GM18498 (cell line): ENCODE results near the gene PACSIN3.

ENCODE experiments used
- ATAC-seq: cut with Tn5 transposase; IDR thresholded peaks from one replicate; pipeline ENCODE4 v1.9.1; 2021; ENCODE audit warnings: mild to moderate bottlenecking, moderate library complexity; ENCODE audit not compliant: unreplicated experiment

The PACSIN3 gene

DNA sequence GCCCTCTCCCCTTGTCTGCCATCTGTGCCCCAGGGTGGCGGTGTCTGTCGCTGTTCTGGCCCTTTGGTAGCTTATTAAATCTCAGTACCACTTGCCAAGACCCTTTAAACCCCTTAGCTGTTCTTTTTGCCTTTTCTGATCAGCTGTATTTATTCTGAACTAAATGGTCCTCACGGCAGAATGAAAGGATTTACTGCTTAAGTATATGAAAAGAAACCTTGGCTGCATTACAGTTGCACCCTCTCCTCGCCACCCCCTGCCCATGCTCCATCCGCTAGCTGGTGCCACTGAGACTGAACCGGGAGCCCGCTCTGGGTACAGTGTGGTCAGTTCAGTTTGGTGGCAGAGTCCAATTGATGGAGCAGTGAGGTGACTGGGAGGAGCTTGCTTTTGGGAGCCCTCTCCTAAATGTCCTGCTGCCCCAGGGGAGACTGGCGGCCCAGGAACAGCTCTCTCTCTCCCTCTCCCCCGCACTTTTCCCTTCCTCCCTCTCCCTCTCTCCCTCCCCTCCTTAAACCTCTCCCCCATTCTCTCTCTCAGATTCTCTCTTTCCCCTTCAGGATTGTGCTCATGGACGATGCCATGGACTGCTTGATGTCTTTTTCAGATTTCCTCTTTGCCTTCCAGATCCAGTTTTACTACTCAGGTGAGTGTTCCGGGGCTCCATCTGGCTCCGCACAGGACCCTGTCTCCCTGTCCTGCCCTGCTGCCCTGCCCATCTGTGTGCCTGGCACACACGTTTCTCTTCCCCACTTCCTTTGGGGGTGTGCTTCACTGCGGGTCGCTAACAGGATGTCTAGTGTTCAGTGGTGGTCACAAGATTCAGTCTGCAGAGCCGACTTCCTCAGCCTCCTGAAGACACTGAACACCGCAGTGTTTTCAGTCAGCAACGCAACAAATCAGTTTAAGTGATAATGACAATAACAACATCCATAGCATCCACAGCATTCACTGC is 31.3 kb downstream of the PACSIN3 start:
- ATAC-seq, result no peak

DNA sequence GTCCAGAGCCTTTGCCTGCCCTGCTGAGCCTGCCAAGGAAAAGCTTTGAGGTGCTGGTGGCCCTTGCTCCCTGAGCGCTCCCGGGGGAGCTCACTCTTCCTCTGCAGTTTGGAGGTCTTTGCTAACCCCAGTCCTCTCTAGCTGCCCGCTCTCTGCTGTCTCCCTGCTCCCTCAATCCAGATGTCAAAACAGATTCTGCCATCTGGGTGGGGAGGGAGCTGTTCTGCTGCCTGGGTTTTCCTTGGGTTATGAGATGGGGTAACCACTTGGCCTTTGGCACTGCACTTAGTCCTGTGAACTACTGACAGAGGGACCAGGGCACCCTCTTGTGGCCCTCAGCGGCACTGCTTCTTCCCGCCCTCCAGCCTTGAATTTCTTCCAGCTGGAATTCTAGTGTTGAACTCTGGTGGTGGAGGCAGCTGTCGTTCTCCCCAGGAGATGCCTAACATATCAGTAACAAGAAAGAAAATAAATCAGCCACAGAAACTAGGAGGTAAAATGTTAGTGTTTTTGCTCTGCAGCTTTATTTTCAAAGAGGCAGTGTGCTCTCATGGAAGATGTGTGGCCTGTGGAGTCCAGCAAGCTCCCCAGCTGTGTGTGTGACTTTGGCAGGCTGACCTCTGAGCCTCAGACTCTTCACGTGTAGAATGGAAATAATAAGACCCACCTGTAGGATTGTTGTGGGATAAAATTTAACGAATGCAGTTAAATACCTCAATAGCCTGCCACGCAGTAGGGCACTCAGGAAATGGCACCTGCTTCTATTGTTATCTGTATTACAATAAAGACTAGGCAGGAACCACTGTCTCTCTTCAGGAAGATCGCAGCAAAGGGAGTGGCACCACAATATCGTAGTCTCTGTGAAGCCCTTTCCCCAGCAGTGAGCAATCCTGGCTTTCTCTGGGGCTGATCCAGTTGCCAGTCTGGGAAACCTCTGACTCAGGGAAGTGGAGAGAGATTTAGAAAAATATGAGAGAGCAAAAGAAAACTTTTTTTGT is 33.0 kb downstream of the PACSIN3 start:
- no peak for ATAC-seq

DNA sequence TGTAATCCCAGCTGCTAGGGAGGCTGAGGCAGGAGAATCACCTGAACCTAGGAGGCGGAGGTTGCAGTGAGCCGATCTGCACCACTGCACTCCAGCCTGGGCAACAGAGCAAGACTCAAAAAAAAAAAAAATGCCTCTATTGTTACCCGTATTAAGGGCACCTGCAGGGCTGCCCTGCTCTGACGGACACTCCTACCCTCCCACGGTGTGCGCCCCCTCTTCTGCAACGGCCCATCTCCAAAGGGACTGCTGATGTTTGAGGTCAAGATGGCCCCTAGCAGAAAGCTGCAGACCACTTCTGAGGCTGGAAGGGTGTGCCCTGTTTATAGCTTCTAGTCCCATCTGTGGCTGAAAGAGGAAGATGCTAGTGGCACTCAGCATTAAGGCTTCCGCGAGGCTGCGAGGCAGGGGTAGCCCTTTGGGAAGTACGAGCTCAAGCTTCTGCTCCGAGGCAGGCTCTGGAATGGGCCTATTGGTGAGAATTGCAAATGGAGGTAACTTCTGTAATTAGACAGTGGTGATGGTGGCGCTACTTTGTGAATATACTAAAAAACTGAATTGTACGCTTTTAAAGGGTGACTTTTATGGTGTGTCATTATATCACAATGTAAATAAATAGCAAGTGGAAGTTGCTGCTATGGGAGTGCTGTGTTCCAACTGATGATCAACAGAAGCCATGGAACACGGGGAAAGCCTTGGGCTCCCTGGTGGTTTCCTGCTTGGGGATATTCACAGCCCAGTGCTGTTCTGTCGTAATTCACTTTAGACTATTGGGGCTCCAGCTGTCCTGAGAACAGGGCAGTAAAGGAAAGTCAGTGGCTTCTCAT is 33.9 kb downstream of the PACSIN3 start:
- no peak for ATAC-seq

DNA sequence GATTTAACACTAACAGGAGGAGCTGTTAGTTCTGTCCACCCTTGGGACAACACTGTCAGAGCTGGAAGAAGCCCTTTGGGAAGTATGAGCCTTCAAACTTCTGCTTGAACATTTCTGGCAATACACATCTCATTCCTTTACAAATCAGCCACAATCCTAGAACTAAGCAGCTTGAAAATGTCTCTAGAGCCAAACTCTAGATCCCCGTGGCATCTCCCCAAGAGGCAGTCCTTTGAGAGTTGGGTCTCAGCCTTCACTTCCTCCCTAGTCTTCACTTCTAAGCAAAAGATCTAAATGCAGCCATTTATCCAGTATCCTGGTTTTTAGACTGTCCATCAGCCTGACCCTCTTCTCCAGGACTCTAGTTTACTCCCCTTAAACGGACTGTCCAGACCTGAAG is 36.5 kb downstream of the PACSIN3 start:
- no peak for ATAC-seq

DNA sequence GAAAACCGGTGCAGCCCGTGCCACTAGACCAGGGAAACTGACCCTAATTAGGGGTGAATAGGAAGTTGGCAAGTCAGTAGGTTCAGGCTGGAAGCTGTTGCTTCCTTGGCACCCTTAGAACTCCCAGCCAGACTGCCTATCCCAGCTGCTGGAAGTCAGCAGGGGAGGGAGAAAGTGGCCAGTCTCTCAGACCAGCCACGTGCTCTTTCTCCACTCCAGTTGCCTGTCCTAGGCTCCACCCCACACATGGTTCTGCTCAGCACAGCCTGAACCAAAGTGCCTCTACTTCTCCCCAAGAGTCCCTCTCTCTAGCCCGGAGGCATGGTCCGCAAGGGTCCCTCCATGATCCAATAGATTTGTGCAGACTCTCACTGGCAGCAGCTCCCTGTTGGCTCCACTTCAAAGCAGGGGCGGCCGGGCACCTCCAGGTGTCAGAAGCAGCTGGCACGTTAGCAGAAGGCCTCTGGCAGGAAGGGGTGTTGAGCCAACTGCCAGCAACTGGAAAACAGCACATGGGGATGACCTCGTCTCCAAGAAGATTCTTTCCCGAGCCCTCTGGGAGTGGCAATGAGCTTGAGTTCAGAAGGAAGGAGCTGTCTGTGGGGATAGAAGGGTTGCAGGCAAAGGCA is 37.2 kb downstream of the PACSIN3 start:
- no peak for ATAC-seq

DNA sequence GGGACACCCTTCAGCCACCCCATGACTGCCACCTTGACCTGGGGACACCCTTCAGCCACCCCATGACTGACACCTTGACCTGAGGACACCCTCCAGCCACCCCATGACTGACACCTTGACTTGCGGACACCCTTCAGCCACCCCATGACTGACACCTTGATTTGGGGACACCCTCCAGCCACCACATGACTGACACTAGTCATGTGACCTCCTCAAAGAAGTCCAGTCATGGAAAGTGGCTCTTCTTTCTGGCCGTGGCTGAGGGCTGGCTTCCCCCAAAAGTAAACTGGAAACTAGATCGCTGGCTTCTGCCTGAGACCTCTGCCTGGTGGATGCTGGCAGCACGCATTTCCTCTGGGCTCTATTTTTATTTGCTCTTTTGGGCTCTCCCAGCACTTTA is 38.0 kb downstream of the PACSIN3 start:
- ATAC-seq, result no peak

DNA sequence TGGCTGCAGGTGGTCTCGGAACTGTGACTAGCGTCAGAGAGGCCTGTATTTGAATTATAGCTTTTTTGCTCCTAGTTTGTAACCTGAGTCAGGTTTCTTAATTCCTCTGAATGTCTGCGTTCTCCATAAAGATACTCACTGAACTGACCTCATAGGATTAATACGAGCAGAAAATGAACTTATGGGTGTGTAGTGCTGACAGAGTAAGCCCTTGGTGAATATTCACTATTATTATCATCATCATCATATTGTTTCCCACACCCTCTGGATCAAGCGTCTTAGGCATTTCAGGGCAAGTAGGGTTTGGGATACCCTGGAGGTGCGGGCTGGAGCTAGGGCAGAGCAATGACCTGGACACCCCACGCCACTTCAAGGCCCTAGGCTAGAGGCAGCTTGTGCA is 38.6 kb downstream of the PACSIN3 start:
- ATAC-seq, result no peak

DNA sequence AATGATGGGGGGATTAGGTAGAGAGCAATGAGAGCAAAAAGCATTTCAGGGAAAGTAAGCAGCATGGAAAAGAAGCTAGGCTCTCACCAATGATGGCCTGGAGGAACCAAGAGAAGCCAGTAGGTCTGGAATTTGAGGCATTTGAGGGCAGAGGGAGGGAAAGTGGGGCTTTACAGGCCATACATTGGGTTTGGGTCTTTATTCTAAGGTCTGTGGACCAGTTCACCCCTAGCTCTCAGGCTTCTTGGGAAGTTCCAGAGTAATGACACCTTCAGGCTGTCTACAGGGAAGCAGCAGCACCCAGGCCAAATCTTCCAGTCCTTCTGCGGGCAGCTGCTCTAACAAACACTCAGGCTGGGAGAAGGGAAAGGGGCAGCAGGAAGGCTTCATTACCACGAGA is 39.0 kb downstream of the PACSIN3 start:
- no peak for ATAC-seq

DNA sequence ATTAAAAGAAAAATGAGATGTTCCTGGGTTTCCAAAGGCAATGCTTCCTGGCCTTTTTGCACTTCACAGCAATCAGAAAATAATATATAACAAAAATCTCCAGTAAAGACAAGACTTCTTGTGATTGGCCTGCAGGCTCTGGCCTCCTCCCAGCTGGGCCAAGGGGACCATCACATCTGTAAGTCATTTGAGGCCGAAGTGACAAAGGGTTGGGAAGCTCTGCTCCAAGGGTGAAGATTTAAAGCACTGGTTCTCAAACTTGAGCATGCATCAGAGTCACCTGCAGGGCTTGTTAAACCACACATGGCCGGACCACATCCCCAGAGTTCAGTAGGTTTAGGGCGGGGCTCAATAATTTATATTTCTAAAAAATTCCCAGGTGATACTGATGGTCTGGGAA is 41.7 kb downstream of the PACSIN3 start:
- ATAC-seq, result no peak

DNA sequence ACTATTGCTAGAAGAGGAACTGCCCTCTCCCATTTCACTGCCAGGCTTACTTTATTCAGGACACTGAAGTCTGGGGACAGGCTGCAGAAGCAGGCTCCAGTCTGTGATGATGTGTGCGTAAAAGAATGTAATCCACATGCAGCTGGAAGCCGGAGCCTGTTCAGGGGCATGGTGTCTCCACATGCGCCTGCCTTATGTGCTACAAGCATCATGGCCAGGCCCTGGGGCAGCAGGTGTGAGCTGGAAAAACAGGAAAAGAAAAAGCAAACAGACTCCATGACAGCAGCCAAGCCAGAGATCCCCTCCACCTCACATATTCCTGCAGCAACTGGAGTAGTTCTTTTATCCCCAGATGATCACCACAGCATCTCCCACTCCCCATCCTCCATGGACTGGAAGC is 42.9 kb downstream of the PACSIN3 start:
- ATAC-seq, result no peak

DNA sequence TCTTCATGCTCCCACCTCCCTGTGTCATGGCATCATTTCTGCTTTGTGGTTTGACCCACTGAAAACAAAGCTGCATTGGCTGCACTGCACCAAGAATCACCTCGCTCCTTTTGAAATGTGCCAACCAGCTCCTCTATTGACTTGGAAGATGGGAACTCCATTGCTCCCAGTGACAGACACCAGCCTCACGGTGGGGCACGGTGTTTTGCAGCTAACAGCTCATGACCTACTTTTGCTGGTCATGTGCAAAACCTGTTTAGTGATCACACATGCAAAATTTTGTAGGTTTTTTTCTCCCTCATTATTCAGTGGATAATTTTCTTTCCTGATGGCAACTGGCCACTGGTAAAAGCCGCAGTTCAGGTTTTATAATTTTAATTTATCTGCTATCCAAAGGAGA is 46.4 kb downstream of the PACSIN3 start:
- ATAC-seq, result no peak

DNA sequence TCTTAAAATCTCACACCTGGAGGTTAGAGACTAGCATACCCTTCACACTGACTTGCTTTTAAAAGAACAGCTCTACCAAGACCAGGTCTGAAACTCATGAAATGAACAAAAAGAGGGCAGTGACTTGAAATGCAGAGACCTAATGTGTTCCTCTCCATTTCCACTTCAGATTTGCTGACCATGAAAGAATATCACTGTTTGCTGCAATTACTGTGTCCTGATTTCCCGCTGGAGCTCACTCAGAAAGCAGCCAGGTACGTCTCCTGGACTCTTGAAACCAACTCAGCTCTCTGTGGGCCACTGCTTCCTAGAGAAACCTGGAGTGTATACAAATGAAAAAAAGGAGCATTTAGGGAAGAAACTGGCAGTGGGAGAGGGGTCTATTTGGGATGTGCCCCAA is 48.8 kb downstream of the PACSIN3 start:
- no peak for ATAC-seq

DNA sequence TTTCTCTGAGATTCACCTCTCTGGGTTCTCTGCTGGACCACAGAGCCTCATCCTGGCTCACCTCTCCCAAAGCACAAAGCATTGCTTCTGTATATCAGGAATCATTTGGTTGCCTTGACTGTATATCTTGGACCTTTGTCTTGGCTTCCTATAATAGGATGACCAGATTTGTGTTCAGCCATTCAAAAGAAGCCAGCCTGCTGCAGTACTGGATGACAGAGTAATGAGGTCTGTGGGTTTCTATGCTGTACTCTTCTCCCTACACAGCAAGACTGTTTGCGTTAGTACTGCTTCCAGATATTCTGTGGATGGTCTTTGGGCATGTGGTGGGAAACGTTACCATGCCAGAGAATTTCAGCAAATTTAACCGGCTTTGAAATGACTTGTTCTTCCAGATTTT is 49.3 kb downstream of the PACSIN3 start:
- no peak for ATAC-seq

DNA sequence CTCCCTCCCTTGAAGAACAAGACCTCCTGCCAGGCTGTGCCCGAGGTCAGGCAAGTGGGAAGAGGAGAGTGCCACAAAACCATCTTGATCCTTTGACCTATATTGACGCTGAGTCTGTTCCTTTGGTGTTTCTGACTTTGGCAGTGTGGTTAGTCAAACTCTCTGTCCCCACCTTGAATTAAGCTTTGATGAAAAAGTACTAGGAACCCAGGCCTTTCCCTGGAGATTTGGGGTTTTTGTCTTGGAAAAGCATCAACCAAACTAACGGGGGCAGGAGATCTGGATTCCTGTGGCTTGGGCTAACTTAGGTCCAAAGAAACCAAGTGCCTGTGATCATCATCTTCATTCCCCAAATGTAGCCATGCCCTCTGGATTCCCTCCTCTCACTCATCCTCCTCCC is 49.9 kb downstream of the PACSIN3 start:
- ATAC-seq, result no peak

DNA sequence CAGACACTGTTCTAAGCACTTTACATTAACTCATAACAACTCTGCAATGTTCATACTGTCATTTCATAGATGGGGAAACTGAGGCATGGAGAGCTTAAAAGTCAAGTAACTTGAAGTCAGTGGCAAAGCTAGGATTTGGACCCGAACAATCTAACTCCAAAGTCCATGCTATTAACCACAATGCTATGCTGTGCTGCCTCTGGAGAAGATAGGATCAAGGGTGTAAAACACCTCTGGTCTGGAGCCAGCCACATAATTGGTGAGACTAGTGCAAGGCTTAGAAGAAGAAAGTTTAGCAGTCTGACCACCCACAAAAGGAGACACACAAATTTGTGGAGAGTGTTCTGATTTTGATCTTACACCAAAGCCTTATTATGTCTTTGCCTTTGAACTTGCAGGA is 53.3 kb downstream of the PACSIN3 start:
- ATAC-seq, result no peak

DNA sequence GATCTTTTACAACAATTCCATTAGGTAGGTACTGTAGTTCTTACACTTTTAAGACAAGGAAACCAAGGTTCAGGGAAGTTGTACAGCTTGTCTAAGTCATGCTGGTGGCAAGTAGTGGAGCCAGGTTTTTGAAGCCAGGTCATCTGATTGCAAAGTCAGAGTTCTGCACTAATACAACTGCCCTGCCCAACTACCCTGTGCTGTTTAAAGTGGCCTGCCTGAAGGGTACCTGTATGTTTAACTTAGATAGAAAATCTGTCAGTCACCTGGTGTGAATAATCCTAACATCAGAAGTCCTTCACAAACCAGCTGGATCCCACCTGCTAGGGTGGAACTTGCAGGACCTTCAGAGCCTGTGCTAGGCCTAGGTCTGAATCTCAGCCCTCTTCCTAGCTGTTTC is 53.7 kb downstream of the PACSIN3 start:
- ATAC-seq, result no peak

DNA sequence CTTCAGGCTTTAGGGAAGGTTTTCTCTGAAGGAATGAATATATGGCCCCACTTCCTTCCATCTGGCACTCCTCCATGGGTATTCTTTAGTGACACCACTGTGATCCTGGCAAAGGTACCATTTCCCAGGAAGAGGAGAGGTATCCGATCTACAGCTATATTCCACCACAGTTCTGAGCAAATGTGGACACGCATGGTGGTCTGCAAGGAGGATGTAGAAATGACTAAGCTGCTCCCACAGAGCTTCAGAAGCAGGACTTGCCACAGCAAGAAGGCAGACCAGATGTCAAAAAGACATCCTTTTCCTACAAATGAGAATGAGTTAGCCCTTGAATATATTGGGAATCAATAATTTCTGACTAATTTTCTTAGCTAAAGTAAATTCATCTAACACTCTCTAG is 55.1 kb downstream of the PACSIN3 start:
- ATAC-seq, result no peak

DNA sequence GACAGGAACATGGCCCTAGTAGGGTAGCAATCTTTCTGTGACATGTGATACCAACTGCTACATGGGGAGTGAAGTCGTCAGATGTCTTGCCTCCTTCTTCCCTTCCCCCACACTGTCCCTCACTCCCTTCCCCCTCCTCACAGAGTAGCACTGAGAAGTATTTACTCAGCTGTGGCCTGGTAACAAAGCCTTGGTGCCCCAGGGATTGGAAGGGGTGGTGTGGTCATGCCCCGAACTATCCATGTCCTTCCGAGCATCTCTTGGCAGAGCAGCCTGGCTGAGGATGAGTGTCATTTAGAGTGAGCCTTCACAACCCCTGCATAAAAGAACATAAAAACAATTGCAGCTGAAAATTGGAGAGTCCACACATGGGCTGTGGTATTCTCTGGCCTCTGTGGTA is 55.7 kb downstream of the PACSIN3 start:
- no peak for ATAC-seq
